CD14-positive monocyte (primary cell): Measurements from ENCODE around the gene SLC36A4. TPM values are rescaled to one million over a fixed set of nuclear protein-coding genes. Genes with fewer than 3 reads are reported as not detected.

Source experiments
- DNase-seq, 3 donors: peaks; one replicate each; pipeline ENCODE4 v3.0.0-alpha.2; 2011 to 2022
- H2AFZ ChIP-seq: 2 replicates; pipeline ENCODE4 v1.6.0; 2012; ENCODE audit warnings: mild to moderate bottlenecking, low read depth, low read length, inconsistent platforms; ENCODE audit not compliant: insufficient read depth, poor library complexity, severe bottlenecking
- H3K27ac ChIP-seq, 2 donors: 1 replicate in 1 of 2; 2 replicates in 1 of 2; pipeline ENCODE4 v1.5.1; 2012 to 2013; ENCODE audit warnings: low read length in 2 of 2, control low read depth in 1 of 2, inconsistent platforms in 1 of 2, low read depth in 1 of 2, mild to moderate bottlenecking in 1 of 2
- H3K27me3 ChIP-seq, 2 donors: one replicate each; pipeline versions ENCODE4 v1.6.0 to v1.6.1; 2011 to 2013; ENCODE audit warnings: low read length in 2 of 2; ENCODE audit not compliant: control insufficient read depth in 2 of 2, insufficient read depth in 2 of 2
- H3K36me3 ChIP-seq, 2 donors: replicated peaks in 1 of 2; 1 replicate in 1 of 2; 2 replicates in 1 of 2; pipeline versions ENCODE4 v1.5.1 to v1.6.1; 2012 to 2013; ENCODE audit warnings: low read length in 2 of 2, control low read depth in 1 of 2, inconsistent platforms in 1 of 2, mild to moderate bottlenecking in 1 of 2; ENCODE audit not compliant: insufficient read depth in 2 of 2, control insufficient read depth in 1 of 2
- H3K4me1 ChIP-seq, 2 donors: 1 replicate in 1 of 2; 2 replicates in 1 of 2; pipeline versions ENCODE4 v1.5.1 to v1.6.1; 2012 to 2013; ENCODE audit warnings: low read length in 2 of 2, control low read depth in 1 of 2, inconsistent platforms in 1 of 2, mild to moderate bottlenecking in 1 of 2, moderate library complexity in 1 of 2; ENCODE audit not compliant: insufficient read depth in 2 of 2, control insufficient read depth in 1 of 2
- H3K4me2 ChIP-seq: replicated peaks from 2 replicates; pipeline ENCODE3; 2012; ENCODE audit warnings: low read length, moderate library complexity, mild to moderate bottlenecking; ENCODE audit not compliant: poor library complexity, severe bottlenecking; ENCODE audit errors: extremely low read depth
- H3K4me3 ChIP-seq, 3 experiments: fragments of 200-600 bp in 1 of 3; sonication (generic) in 1 of 3; replicated peaks in 1 of 3; 1 replicate in 2 of 3; 2 replicates in 1 of 3; pipeline ENCODE4 v1.5.1; 2011 to 2013; ENCODE audit warnings: low read length in 3 of 3, mild to moderate bottlenecking in 3 of 3, control low read depth in 2 of 3, low read depth in 2 of 3, inconsistent platforms in 1 of 3, moderate library complexity in 1 of 3
- H3K79me2 ChIP-seq: 2 replicates; pipeline ENCODE4 v1.6.0; 2012; ENCODE audit warnings: mild to moderate bottlenecking, control low read depth, inconsistent platforms, low read length, moderate library complexity; ENCODE audit not compliant: insufficient read depth
- H3K9ac ChIP-seq: 2 replicates; pipeline ENCODE4 v1.6.0; 2017; ENCODE audit warnings: low read length, mild to moderate bottlenecking; ENCODE audit not compliant: insufficient read depth, poor library complexity, severe bottlenecking
- H3K9me3 ChIP-seq, 2 donors: replicated peaks in 1 of 2; 1 replicate in 1 of 2; 2 replicates in 1 of 2; pipeline versions ENCODE4 v1.5.1 to v1.6.1; 2012 to 2013; ENCODE audit warnings: low read length in 2 of 2, control low read depth in 1 of 2; ENCODE audit not compliant: control insufficient read depth in 1 of 2, insufficient read depth in 1 of 2
- H4K20me1 ChIP-seq: 2 replicates; pipeline ENCODE4 v1.6.0; 2012; ENCODE audit warnings: mild to moderate bottlenecking, low read length, control low read depth, moderate library complexity; ENCODE audit not compliant: insufficient read depth
- H3K27ac Mint-ChIP-seq, 7 donors: one replicate each; pipeline ENCODE4 v1.8.0; 2020; ENCODE audit warnings: mild to moderate bottlenecking in 7 of 7, mixed read lengths in 7 of 7, moderate library complexity in 6 of 7, inconsistent platforms in 2 of 7
- H3K27me3 Mint-ChIP-seq, 3 donors: one replicate each; pipeline ENCODE4 v1.8.0; 2021 to 2022; ENCODE audit warnings: low read depth in 3 of 3, mild to moderate bottlenecking in 3 of 3, mixed read lengths in 3 of 3, moderate library complexity in 3 of 3, inconsistent platforms in 1 of 3
- H3K36me3 Mint-ChIP-seq, 2 donors: one replicate each; pipeline ENCODE4 v1.8.0; 2020; ENCODE audit warnings: mixed read lengths in 2 of 2, inconsistent platforms in 1 of 2, mild to moderate bottlenecking in 1 of 2
- H3K4me1 Mint-ChIP-seq: one replicate; pipeline ENCODE4 v1.8.0; 2020; ENCODE audit warnings: mild to moderate bottlenecking, mixed read lengths
- H3K4me3 Mint-ChIP-seq, 2 donors: one replicate each; pipeline ENCODE4 v1.8.0; 2020; ENCODE audit warnings: mild to moderate bottlenecking in 2 of 2, mixed read lengths in 2 of 2, moderate library complexity in 1 of 2
- H3K9me3 Mint-ChIP-seq, 7 donors: one replicate each; pipeline ENCODE4 v1.8.0; 2020 to 2022; ENCODE audit warnings: mixed read lengths in 7 of 7, mild to moderate bottlenecking in 6 of 7, moderate library complexity in 6 of 7, inconsistent platforms in 2 of 7
- WGBS: methylation state at CpG from one replicate; pipeline ENCODE4 v1.1.5; 2013; ENCODE audit warnings: missing lambda C conversion rate; ENCODE audit not compliant: insufficient coverage; 5-methylcytosine and 5-hydroxymethylcytosine counted together
- intact Hi-C, 2 donors: fragments of 100-400 bp; cut with micrococcal nuclease; formaldehyde crosslinking; loops; one replicate each; pipeline versions ENCODE4 v1.15.0 to v1.15.1; 2023
- polyA plus RNA-seq, 3 donors: library from polyadenylated mRNA; depleted of rRNA in 1 of 3; unstranded in 2 of 3; stranded (reverse) in 1 of 3; fragments of 300-500 nt in 2 of 3; fragments of >200 nt in 1 of 3; fragmentation: Illumina TruSeq in 2 of 3; gene quantifications; 1 replicate in 2 of 3; 2 replicates in 1 of 3; pipeline ENCODE4 v1.2.3, GENCODE V29; 2012 to 2021
- TF ChIP-seq, protein P1 (sequence below): fragments of 200-600 bp; IDR thresholded peaks from one replicate; pipeline ENCODE4 v1.8.0; 2022; ENCODE audit warnings: antibody characterized with exemption, mild to moderate bottlenecking

SLC36A4 gene
- polyA plus RNA-seq, 3 donors = 21.1 to 65.2 (median 62.0) TPM

DNA sequence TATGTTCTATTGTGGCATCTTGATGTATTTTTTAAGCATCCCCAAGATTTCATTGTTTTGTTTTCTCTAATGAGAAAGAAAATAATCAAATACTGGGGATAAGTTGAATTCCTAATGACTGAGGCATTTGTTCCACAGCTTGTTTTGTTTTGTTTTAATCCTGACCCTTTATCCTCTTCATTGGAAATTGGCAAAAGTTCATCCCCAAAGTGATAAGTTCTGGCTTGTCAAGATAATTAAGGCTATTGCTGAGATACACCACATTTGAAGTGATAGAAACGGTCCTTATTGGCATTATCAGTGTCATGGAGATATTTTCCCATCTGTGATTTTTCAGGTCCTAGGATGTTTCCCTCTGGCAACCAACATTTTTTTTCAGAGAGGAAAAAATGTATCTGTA is 65.0 kb downstream of the SLC36A4 start:
- Histone ChIP-seq H3K4me1 (no peaks in the 10 kb centered on the region), H2AFZ (no peak overlapping the region), H4K20me1 (no peaks in the 10 kb centered on the region), H3K36me3 (no peaks in the 10 kb centered on the region), H3K79me2 (no peaks in the 10 kb centered on the region), H3K9me3 (no peaks in the 10 kb centered on the region), H3K4me3 (no peak overlapping the region), H3K9ac (no peak overlapping the region), H3K4me2 (no peak overlapping the region), H3K27me3 (no peaks in the 10 kb centered on the region), H3K27ac (no peak overlapping the region)
- no CpG with 5 or more reads among the region's 1 CpG for WGBS
- TF ChIP-seq, protein P1, sequence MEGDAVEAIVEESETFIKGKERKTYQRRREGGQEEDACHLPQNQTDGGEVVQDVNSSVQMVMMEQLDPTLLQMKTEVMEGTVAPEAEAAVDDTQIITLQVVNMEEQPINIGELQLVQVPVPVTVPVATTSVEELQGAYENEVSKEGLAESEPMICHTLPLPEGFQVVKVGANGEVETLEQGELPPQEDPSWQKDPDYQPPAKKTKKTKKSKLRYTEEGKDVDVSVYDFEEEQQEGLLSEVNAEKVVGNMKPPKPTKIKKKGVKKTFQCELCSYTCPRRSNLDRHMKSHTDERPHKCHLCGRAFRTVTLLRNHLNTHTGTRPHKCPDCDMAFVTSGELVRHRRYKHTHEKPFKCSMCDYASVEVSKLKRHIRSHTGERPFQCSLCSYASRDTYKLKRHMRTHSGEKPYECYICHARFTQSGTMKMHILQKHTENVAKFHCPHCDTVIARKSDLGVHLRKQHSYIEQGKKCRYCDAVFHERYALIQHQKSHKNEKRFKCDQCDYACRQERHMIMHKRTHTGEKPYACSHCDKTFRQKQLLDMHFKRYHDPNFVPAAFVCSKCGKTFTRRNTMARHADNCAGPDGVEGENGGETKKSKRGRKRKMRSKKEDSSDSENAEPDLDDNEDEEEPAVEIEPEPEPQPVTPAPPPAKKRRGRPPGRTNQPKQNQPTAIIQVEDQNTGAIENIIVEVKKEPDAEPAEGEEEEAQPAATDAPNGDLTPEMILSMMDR = no peak
- DNase-seq = no peak
- no peak overlapping the region for H3K4me3 Mint-ChIP-seq
- peaks cover 13 to 16% of the 10 kb centered on the region in 2 donors for H3K36me3 Mint-ChIP-seq
- no peaks in the 10 kb centered on the region for H3K4me1 Mint-ChIP-seq
- H3K27me3 Mint-ChIP-seq = peaks cover 0 to 6% (median 5%) of the 10 kb centered on the region in 3 donors
- no peaks in the 10 kb centered on the region for H3K9me3 Mint-ChIP-seq
- H3K27ac Mint-ChIP-seq = no peak overlapping the region
- intact Hi-C loops = no loop called here

DNA sequence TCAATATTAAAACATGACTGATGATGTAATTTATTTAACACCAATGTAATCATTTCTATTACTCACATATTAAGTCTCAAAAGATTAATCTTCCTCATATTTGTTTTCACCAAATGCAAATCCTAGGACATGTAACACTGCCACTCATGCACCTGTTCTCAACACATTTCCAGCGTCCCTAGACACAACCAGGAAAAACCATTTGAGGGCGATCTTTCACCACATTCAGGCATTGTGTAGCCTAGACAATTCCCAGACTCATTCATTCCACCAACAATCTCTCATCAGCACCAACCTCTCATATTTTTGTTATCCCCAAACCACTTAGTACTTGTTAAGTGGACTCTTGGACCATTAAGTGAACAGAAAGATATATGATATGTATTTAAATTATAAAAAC is 66.1 kb downstream of the SLC36A4 start:
- Histone ChIP-seq H3K36me3 (no peaks in the 10 kb centered on the region), H3K27me3 (no peaks in the 10 kb centered on the region), H3K79me2 (no peaks in the 10 kb centered on the region), H3K4me3 (no peak overlapping the region), H3K4me1 (no peaks in the 10 kb centered on the region), H4K20me1 (no peaks in the 10 kb centered on the region), H3K9me3 (no peaks in the 10 kb centered on the region), H3K27ac (no peak overlapping the region), H2AFZ (no peak overlapping the region), H3K4me2 (no peak overlapping the region), H3K9ac (no peak overlapping the region)
- H3K27ac Mint-ChIP-seq = no peak overlapping the region
- no peaks in the 10 kb centered on the region for H3K9me3 Mint-ChIP-seq
- no peak overlapping the region for H3K4me3 Mint-ChIP-seq
- peaks cover 0 to 7% (median 6%) of the 10 kb centered on the region in 3 donors for H3K27me3 Mint-ChIP-seq
- WGBS = 46% methylated on average over 2 of the region's 2 CpGs
- H3K36me3 Mint-ChIP-seq = peaks cover 13 to 16% of the 10 kb centered on the region in 2 donors
- intact Hi-C loops = no loop called here
- H3K4me1 Mint-ChIP-seq = no peaks in the 10 kb centered on the region
- DNase-seq = no peak
- TF ChIP-seq, protein P1 = peak; percentile 11
